ENCODE data around the gene TMEM11. TPM values are rescaled to one million over a fixed set of nuclear protein-coding genes. Genes with fewer than 3 reads are reported as not detected.

TMEM11 gene
- total RNA-seq, 1 experiment from 2014 or later = 32.5 TPM

DNA sequence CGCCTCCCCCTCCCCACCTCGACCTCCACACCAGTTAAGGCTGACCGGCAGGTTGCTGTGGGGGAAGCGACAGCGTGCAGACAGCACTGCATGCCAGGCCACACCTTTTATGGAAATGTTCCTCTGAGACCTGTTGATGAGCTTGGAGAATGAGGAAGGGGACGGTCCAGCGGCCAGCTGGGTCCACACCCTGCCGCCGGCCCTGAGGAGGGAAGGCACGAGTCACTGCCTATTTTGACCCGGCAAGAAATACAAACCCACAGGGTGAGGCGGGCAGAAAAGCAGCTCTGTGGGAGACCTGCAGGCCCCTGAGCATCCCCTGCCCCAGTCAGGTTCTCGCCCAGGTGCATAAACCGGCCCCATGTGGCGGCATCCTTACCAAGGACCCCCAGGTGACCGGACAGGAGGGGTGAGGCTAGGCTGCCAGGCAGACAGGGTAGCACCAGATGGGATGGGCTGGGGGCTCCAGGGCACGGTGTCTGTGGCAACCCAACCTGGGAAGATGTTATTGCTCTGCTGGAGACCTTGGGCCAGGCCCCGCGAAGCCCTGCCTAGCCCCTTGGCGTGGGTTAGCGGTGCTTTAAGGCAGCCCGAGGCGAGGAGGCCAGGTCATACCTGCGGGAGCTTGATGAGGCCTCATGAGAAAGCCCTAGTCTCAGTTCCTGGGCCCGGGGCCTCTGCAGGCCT is 26.6 kb upstream of the TMEM11 start:
- no peak overlapping the region for H3T11ph ChIP-seq (ENCODE audit: low read length)
- H4K8ac ChIP-seq (replicated peaks; ENCODE audit: insufficient read length, low read depth, low read length) = no peak overlapping the region
- Mint-ChIP-seq H3K9me3 (no peaks in the 10 kb centered on the region), H3K4me3 (peak overlapping the region in 1 of 2 experiments; percentile 61; a peak in 1 of 5 replicates), H3K27ac (peak overlapping the region; percentile 42 to 82 (median 74); a peak in 3 of 7 replicates), H3K36me3 (ENCODE audit: insufficient read depth in 1 of 3, low read depth in 3 of 3) (no peaks in the 10 kb centered on the region), H3K4me1 (peaks cover 13 to 35% of the 10 kb centered on the region in 2 experiments), H3K27me3 (ENCODE audit: low read depth) (peaks cover 3% of the 10 kb centered on the region; the same call in 1 of the 2 replicates)
- H3K23me2 ChIP-seq (ENCODE audit: insufficient read length, low read depth, low read length, poor library complexity, severe bottlenecking) = no peaks in the 10 kb centered on the region
- H3K79me1 ChIP-seq (ENCODE audit: insufficient read depth, low read depth, low read length, poor library complexity, severe bottlenecking) = no peaks in the 10 kb centered on the region
- no peak overlapping the region for H2BK12ac ChIP-seq (ENCODE audit: insufficient read length, low read depth, low read length)
- H2BK20ac ChIP-seq (ENCODE audit: low read depth, low read length, poor library complexity, severe bottlenecking) = no peak overlapping the region
- no peaks in the 10 kb centered on the region for H3K79me2 ChIP-seq (ENCODE audit: insufficient read depth, low read length)
- no peak overlapping the region for H2BK15ac ChIP-seq (ENCODE audit: low read depth, low read length)
- no peak overlapping the region for H3K18ac ChIP-seq (ENCODE audit: insufficient read length, low read depth, low read length)
- H4K5ac ChIP-seq (ENCODE audit: insufficient read length, low read depth, low read length) = no peak overlapping the region
- no peak overlapping the region for H3K9ac ChIP-seq (ENCODE audit: extremely low read depth, insufficient read length, low read length)
- H3K4ac ChIP-seq (ENCODE audit: low read depth, low read length) = no peak overlapping the region
- H2AFZ ChIP-seq (ENCODE audit: low read length) = no peak overlapping the region
- no peak overlapping the region for H3K4me2 ChIP-seq (ENCODE audit: insufficient read depth, insufficient read length, low read length)
- H2BK120ac ChIP-seq (ENCODE audit: low read depth, low read length, poor library complexity, severe bottlenecking) = no peak overlapping the region
- H3K23ac ChIP-seq (ENCODE audit: insufficient read length, low read depth, low read length) = no peak overlapping the region
- H4K91ac ChIP-seq (ENCODE audit: insufficient read length, low read depth, low read length) = no peak overlapping the region
- no CpG with 5 or more reads among the region's 25 CpGs for WGBS (ENCODE audit: extremely low coverage, insufficient read length, low lambda C conversion rate)
- peak overlapping the region; percentile 11 for H3K14ac ChIP-seq (ENCODE audit: insufficient read depth, low read length)
- H3K27ac ChIP-seq (ENCODE audit: insufficient read length, low read depth, low read length) = no peak overlapping the region
- no peak overlapping the region for H3K56ac ChIP-seq (ENCODE audit: insufficient read length, low read depth, low read length)
- no peaks in the 10 kb centered on the region for H4K20me1 ChIP-seq (ENCODE audit: control insufficient read depth, insufficient read depth, insufficient read length)
- H3K27me3 ChIP-seq (ENCODE audit: insufficient read depth, low read length) = no peaks in the 10 kb centered on the region; the same call in 1 of the 2 replicates
- H3K4me1 ChIP-seq (ENCODE audit: insufficient read depth, low read length) = no peaks in the 10 kb centered on the region; the same call in 1 of the 2 replicates
- no peaks in the 10 kb centered on the region for H3K9me3 ChIP-seq (ENCODE audit: control insufficient read depth, low read depth, low read length)
- TF ChIP-seq, protein P1, sequence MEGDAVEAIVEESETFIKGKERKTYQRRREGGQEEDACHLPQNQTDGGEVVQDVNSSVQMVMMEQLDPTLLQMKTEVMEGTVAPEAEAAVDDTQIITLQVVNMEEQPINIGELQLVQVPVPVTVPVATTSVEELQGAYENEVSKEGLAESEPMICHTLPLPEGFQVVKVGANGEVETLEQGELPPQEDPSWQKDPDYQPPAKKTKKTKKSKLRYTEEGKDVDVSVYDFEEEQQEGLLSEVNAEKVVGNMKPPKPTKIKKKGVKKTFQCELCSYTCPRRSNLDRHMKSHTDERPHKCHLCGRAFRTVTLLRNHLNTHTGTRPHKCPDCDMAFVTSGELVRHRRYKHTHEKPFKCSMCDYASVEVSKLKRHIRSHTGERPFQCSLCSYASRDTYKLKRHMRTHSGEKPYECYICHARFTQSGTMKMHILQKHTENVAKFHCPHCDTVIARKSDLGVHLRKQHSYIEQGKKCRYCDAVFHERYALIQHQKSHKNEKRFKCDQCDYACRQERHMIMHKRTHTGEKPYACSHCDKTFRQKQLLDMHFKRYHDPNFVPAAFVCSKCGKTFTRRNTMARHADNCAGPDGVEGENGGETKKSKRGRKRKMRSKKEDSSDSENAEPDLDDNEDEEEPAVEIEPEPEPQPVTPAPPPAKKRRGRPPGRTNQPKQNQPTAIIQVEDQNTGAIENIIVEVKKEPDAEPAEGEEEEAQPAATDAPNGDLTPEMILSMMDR (conservative IDR thresholded peaks at IDR 0.05) = no peak
- no peak overlapping the region for H2BK5ac ChIP-seq (ENCODE audit: insufficient read length, low read length)
- H2AK5ac ChIP-seq (ENCODE audit: insufficient read length, low read length) = no peak overlapping the region
- DNase-seq = no peak
